Activated naive CD4-positive, alpha-beta T cell treated with anti-CD3 and anti-CD28 coated beads, Interleukin-2, amount 50 U/mL, for 24 hours (primary cell): ENCODE data around the gene SLC25A41.
A peak's percentile ranks its signal among the peaks of the same experiment; 100 is the strongest.
"Not testable (repeated sequence)": the region's sequence is repeated elsewhere in the genome, so short reads cannot be mapped to it uniquely, and the experiment has no call there.

Experiments used
- H3K27ac Mint-ChIP-seq: one replicate; pipeline ENCODE4 v1.8.0; 2021; ENCODE audit warnings: mild to moderate bottlenecking, mixed read lengths
- H3K27me3 Mint-ChIP-seq: one replicate; pipeline ENCODE4 v1.8.0; 2021; ENCODE audit warnings: mixed read lengths
- H3K36me3 Mint-ChIP-seq: one replicate; pipeline ENCODE4 v1.8.0; 2021; ENCODE audit warnings: mixed read lengths
- H3K4me1 Mint-ChIP-seq: one replicate; pipeline ENCODE4 v1.8.0; 2021; ENCODE audit warnings: mixed read lengths
- H3K4me3 Mint-ChIP-seq: one replicate; pipeline ENCODE4 v1.8.0; 2021; ENCODE audit warnings: mild to moderate bottlenecking, mixed read lengths
- H3K9me3 Mint-ChIP-seq: one replicate; pipeline ENCODE4 v1.8.0; 2021; ENCODE audit warnings: mixed read lengths

The SLC25A41 gene

DNA sequence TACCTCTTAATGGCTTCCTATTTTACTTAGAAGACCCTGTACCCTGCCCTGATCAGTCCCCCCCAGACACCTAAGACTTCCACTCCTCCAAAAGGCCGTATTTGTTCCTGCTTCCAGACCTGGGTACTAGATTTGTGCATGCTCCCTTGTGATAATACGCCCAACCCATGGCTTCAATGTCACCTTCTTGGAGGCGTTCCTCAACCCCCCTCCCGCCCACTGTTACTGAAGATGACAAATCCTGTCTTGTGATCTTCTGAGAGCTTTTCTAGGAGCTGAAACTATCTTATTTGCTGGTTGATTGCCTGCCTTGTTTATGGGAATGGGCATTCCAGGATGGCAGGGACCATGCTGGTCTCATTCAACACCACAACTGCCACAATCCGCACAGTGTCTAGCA is 16.6 kb upstream of the SLC25A41 start:
- no peaks in the 10 kb centered on the region for H3K27me3 Mint-ChIP-seq
- no peak overlapping the region for H3K27ac Mint-ChIP-seq
- H3K4me3 Mint-ChIP-seq = no peak overlapping the region
- no peaks in the 10 kb centered on the region for H3K4me1 Mint-ChIP-seq
- H3K36me3 Mint-ChIP-seq = peaks cover 26% of the 10 kb centered on the region
- H3K9me3 Mint-ChIP-seq = no peaks in the 10 kb centered on the region

DNA sequence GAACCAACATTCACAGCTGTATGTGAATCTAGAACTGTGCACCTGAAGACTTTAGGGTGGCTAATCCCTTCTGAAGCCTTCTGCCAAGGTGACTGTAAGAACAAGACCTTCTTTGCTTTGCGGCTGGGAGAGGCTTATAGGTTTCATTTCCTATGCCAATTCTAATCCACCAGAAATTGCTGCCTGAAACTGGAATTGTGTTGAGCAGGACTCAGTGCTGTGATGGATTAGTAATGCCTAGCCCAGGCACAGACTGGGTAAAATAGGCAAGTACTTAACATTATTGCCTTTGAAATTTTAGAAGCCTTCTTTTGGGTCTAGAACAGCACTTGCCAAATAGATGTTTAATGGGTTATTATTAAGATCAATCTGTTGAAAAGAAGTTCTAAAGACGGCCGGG is 14.5 kb upstream of the SLC25A41 start:
- no peaks in the 10 kb centered on the region for H3K4me1 Mint-ChIP-seq
- peaks cover 14% of the 10 kb centered on the region for H3K36me3 Mint-ChIP-seq
- no peaks in the 10 kb centered on the region for H3K9me3 Mint-ChIP-seq
- no peaks in the 10 kb centered on the region for H3K27me3 Mint-ChIP-seq
- no peak overlapping the region for H3K4me3 Mint-ChIP-seq
- H3K27ac Mint-ChIP-seq = no peak overlapping the region

DNA sequence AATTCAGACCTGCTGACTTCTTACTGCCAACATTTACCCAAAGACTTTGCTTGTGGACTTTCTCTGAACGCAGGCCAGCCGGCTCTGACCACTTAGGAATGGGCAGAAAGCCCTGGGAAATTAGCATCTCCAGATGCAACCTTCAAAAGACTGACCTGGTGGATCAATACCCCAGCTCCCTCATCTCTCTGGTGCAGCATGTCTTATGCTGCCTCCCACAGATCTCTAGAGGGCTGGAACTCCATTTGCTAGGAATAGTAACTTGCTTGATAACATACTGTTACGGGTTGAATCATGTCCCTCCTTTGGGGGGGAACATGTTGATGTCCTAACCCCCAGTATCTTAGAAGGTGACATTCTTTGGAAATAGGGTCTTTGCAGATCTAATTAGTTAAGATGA is 12.9 kb upstream of the SLC25A41 start:
- Mint-ChIP-seq H3K9me3 (no peaks in the 10 kb centered on the region), H3K4me1 (no peaks in the 10 kb centered on the region), H3K36me3 (peaks cover 10% of the 10 kb centered on the region), H3K27me3 (no peaks in the 10 kb centered on the region), H3K27ac (no peak overlapping the region), H3K4me3 (no peak overlapping the region)

GRCh38 chr19:6443986-6444385 is 10.4 kb upstream of the SLC25A41 start:
- Mint-ChIP-seq H3K4me3 (no peak overlapping the region), H3K27me3 (no peaks in the 10 kb centered on the region), H3K4me1 (no peaks in the 10 kb centered on the region), H3K27ac (no peak overlapping the region), H3K9me3 (no peaks in the 10 kb centered on the region), H3K36me3 (peaks cover 12% of the 10 kb centered on the region)

DNA sequence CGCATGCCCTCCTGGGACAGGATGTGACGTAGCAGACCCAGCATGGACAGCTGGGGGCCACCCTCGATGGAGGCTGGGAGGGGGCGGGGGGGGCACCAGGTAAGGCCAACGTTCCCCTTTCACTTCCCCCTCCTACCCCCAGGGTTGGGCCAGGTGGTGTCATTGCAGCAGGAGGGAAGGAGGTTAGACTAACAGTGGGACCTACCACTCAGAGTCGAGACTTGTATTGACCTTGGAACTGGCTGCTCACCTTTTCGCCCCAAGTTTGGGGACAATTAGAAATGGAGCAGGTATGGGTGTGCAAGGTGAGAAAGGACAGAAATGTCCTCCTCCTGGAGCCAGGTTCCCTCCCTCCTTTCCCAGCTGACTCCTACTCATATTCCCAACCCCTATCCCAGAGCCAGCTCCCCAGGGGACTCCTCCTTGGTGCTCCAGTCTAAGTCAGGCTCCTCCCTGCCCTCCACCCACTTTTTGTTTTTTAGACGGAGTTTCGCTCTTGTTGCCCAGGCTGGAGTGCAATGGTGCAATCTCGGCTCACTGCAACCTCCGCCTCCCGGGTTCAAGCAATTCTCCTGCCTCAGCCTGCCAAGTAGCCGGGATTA is 8.6 kb upstream of the SLC25A41 start:
- H3K27me3 Mint-ChIP-seq = no peaks in the 10 kb centered on the region
- no peaks in the 10 kb centered on the region for H3K9me3 Mint-ChIP-seq
- H3K4me1 Mint-ChIP-seq = no peaks in the 10 kb centered on the region
- H3K27ac Mint-ChIP-seq = no peak overlapping the region
- no peak overlapping the region for H3K4me3 Mint-ChIP-seq
- H3K36me3 Mint-ChIP-seq = peaks cover 12% of the 10 kb centered on the region

DNA sequence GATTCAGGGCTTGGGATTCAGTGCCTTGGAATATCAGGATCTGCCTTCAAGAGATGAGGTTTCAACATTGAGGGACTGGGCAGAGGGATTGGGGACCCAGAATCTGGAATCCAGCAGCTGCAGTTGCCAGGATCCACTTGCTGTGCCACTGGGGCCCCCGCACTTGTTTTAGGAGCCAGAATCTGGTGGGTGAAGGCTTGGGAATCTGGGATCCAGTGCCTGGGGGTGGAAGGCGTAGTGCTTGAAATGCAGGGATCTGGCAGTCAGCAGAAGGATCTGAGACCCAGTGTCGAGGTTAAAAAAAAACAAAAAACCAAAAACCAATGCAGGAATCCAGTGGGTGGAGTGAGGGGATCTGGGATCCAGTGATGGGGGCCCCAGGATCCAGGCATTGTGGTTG is 7.3 kb upstream of the SLC25A41 start:
- H3K9me3 Mint-ChIP-seq = no peaks in the 10 kb centered on the region
- H3K36me3 Mint-ChIP-seq = peaks cover 6% of the 10 kb centered on the region
- no peak overlapping the region for H3K4me3 Mint-ChIP-seq
- H3K4me1 Mint-ChIP-seq = no peaks in the 10 kb centered on the region
- no peak overlapping the region for H3K27ac Mint-ChIP-seq
- no peaks in the 10 kb centered on the region for H3K27me3 Mint-ChIP-seq

DNA sequence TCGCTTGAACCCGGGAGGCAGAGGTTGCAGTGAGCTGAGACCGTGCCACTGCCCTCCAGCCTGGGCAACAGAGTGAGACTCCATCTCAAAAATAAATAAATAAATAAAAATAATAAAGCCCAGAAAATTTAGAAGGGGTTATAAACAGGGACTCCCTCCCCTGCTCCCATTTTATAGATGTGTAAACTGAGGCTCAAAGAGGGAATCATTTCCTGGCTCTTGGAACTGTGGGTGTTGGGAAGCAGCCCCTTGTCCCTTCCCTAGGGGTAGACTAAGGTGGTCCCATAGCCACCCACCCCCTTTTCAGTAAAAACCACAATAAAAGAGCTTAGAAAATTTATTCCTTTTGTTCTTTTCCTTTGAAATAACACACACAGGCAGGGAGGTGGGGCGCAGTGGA is 6.2 kb upstream of the SLC25A41 start:
- Mint-ChIP-seq H3K4me3 (no peak overlapping the region), H3K36me3 (peaks cover 2% of the 10 kb centered on the region), H3K27ac (no peak overlapping the region), H3K9me3 (no peaks in the 10 kb centered on the region), H3K4me1 (no peaks in the 10 kb centered on the region), H3K27me3 (no peaks in the 10 kb centered on the region)

DNA sequence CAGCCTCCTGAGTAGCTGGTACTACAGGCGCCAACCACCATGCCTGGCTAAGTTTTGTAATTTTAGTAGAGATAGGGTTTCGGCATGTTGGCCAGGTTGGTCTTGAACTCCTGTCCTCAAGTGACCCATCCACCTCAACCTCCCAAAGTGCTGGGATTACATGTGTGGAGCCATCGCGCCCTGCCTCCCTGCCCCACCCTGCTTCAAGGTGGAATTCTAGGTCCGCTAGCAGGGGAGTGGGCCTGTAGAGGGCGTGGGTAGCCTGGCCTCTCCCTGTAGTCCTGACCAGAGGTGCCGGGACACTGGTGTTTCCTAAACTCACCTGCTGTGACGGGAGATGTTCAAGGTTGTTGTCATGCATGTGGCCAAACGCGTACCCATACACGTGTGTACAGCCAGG is 398 bp downstream of the SLC25A41 start:
- no peak overlapping the region for H3K27ac Mint-ChIP-seq
- peaks cover 4% of the 10 kb centered on the region for H3K4me1 Mint-ChIP-seq
- no peaks in the 10 kb centered on the region for H3K9me3 Mint-ChIP-seq
- H3K27me3 Mint-ChIP-seq = no peaks in the 10 kb centered on the region
- peaks cover 2% of the 10 kb centered on the region for H3K36me3 Mint-ChIP-seq
- no peak overlapping the region for H3K4me3 Mint-ChIP-seq

DNA sequence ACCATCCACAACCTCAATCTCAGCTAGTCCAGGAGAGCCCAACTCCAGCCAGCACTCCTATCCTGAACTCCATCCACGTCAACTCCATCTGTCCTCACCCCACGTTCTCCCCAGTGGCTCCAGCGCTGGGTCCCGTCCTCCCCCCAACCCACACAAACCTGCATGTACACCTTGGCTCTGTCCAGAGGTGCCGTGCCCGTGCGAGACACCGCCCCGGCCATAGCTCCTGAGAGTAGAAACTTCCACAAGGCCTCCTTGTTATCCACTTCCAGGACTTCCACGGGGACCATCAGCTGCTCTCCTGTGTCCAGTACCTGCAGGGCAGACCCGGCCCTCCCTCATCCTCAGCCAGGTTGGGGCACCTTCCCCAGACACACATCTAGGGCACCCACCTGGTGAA is 1.7 kb downstream of the SLC25A41 start:
- Mint-ChIP-seq H3K36me3 (peaks cover 2% of the 10 kb centered on the region), H3K27me3 (no peaks in the 10 kb centered on the region), H3K27ac (no peak overlapping the region), H3K4me3 (no peak overlapping the region), H3K4me1 (peaks cover 4% of the 10 kb centered on the region), H3K9me3 (no peaks in the 10 kb centered on the region)

GRCh38 chr19:6429419-6430221 is 3.9 kb downstream of the SLC25A41 start:
- Mint-ChIP-seq H3K36me3 (peaks cover 2% of the 10 kb centered on the region), H3K4me1 (peaks cover 12% of the 10 kb centered on the region), H3K27me3 (no peaks in the 10 kb centered on the region), H3K4me3 (peak overlapping the region; percentile 55), H3K27ac (no peak overlapping the region), H3K9me3 (no peaks in the 10 kb centered on the region)

- H3K36me3 Mint-ChIP-seq = not testable (repeated sequence)
Measured at GRCh38 chr19:6428692-6429418, 4.7 kb downstream of the SLC25A41 start.

DNA sequence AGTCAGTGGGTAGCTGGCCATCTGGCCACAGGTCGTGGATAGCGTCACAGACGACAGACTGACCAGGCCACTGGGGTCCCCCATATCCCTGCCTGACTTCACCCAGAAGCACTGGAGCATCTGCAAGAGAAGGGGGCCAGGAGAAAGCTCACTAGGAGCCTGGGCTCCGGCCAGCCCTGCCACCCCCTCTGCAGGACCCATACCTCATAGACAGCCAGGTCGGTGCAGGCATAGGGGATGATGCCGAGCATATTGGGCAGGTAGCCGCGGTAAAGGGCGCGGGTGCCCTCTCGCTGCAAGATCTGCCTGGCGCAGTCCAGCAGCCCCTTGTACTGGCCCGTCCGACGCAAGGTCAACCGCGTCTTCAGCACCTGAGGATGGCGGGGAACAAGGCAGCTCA is 6.4 kb downstream of the SLC25A41 start:
- Mint-ChIP-seq H3K9me3 (no peaks in the 10 kb centered on the region), H3K27ac (no peak overlapping the region), H3K36me3 (peaks cover 4% of the 10 kb centered on the region), H3K4me3 (no peak overlapping the region), H3K4me1 (peaks cover 26% of the 10 kb centered on the region), H3K27me3 (no peaks in the 10 kb centered on the region)

More at GRCh38 chr19:6428692-6429418, 4.7 kb downstream of the SLC25A41 start:
- peaks cover 12% of the 10 kb centered on the region for H3K4me1 Mint-ChIP-seq
- not testable (repeated sequence) for H3K4me3 Mint-ChIP-seq, H3K27me3 Mint-ChIP-seq, H3K27ac Mint-ChIP-seq, H3K9me3 Mint-ChIP-seq

GRCh38 chr19:6425732-6426620 is 7.6 kb downstream of the SLC25A41 start:
- Mint-ChIP-seq H3K27ac (peak overlapping the region; percentile 94), H3K27me3 (no peaks in the 10 kb centered on the region), H3K36me3 (peaks cover 2% of the 10 kb centered on the region), H3K9me3 (no peaks in the 10 kb centered on the region), H3K4me1 (peaks cover 35% of the 10 kb centered on the region), H3K4me3 (peak overlapping the region; percentile 65)

- H3K4me3 Mint-ChIP-seq = peak overlapping the region; percentile 65
- no peaks in the 10 kb centered on the region for H3K9me3 Mint-ChIP-seq
- H3K36me3 Mint-ChIP-seq = peaks cover 2% of the 10 kb centered on the region
- H3K27ac Mint-ChIP-seq = peak overlapping the region; percentile 94
- peaks cover 39% of the 10 kb centered on the region for H3K4me1 Mint-ChIP-seq
- H3K27me3 Mint-ChIP-seq = no peaks in the 10 kb centered on the region
Measured at GRCh38 chr19:6424939-6425731, 8.4 kb downstream of the SLC25A41 start.
